GM20000 (cell line): Measurements from ENCODE around the gene LRRC43.

Experiments
- DNase-seq: peaks from one replicate; pipeline ENCODE4 v3.0.0; 2012; ENCODE audit warnings: low spot score
- CTCF ChIP-seq: IDR thresholded peaks from 2 replicates; pipeline ENCODE4 v1.5.1; 2012; ENCODE audit warnings: mild to moderate bottlenecking, control low read depth; ENCODE audit errors: extremely low read depth, missing control alignments

The LRRC43 gene

GRCh38 chr12:122182887-122183587 lies at the start of gene LRRC43:
LRRC43 (plus strand) TSS chr12:122183123; CDS start chr12:122183145, 22 bp downstream.
- TF ChIP-seq CTCF, result no peak
- DNase-seq, result peak; percentile 67

- DNase-seq, result no peak
Measured at GRCh38 chr12:122133192-122133950, 49.6 kb upstream of the LRRC43 start.

GRCh38 chr12:122135437-122136031 lies 47.4 kb upstream of the LRRC43 start:
- no peak for DNase-seq
- no peak for TF ChIP-seq CTCF

More at GRCh38 chr12:122133192-122133950, 49.6 kb upstream of the LRRC43 start:
- TF ChIP-seq CTCF, result no peak

GRCh38 chr12:122137229-122137628 lies 45.7 kb upstream of the LRRC43 start:
- no peak for DNase-seq
- TF ChIP-seq CTCF, result no peak

- no peak for TF ChIP-seq CTCF
- no peak for DNase-seq
Measured at GRCh38 chr12:122137681-122138080, 45.2 kb upstream of the LRRC43 start.

GRCh38 chr12:122138181-122138580 lies 44.7 kb upstream of the LRRC43 start:
- no peak for DNase-seq
- TF ChIP-seq CTCF, result no peak

GRCh38 chr12:122138616-122139015 lies 44.3 kb upstream of the LRRC43 start:
- no peak for TF ChIP-seq CTCF
- DNase-seq, result no peak
